Measurements from ENCODE around the gene TIMM22. TPM values are rescaled to one million over a fixed set of nuclear protein-coding genes. Genes with fewer than 3 reads are reported as not detected.
A peak's percentile ranks its signal among the peaks of the same experiment; 100 is the strongest.
"Not testable (repeated sequence)": the region's sequence is repeated elsewhere in the genome, so short reads cannot be mapped to it uniquely, and the experiment has no call there.

The TIMM22 gene
- total and polyA plus RNA-seq, 5 donors = 13.9 to 16.1 (median 14.2) TPM

DNA sequence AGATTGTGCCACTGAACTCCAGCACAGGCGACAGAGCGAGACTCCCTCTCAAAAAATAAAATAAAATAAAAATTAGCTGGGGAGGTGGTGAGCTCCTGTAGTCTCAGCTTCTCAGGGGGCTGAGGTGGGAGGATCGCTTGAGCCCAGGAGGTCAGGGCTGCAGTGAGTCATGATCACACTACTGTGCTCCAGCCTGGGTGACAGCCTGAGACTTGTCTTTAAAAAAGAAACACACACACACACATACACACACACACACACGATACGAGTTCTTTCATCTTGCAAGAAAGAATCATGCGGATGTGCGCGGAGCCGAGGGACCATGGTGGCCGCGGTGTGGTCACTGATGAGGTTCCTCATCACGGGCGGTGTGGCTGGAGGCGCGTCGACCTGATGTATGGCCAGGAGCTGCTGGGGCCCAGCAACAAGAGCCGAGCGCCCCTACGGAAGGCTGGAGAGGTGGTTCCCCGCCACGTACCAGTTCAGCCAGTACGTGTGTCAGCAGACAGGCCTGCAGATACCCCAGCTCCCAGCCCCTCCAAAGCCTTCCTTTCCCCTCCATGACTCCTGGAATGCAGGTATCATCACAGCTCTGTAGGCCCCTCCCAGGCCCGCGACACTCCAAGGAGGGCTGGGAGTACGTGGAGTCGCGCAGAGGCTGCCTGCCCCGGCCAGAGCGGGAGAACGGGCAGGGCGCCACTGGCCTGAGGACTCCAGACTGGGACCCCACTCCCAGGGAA lies 38.0 kb upstream of the TIMM22 start:
- intact Hi-C loops (cut with DNase I) = no loop called here
- no peak overlapping the region for H3K4me3 ChIP-seq (ENCODE audit: low read length)
- no peaks in the 10 kb centered on the region for H3K9me3 ChIP-seq (ENCODE audit: control insufficient read depth, low read length)
- ATAC-seq = peak; percentile 13 to 38
- H3K27ac ChIP-seq (ENCODE audit: low read length) = no peak overlapping the region
- H3K27me3 ChIP-seq (ENCODE audit: control insufficient read depth, insufficient read depth) = no peaks in the 10 kb centered on the region
- no peaks in the 10 kb centered on the region for H3K4me1 ChIP-seq (ENCODE audit: control insufficient read depth, insufficient read depth, low read length)
- WGBS = 91% methylated on average over 31 of the region's 31 CpGs
- peak in 1 of 3 donors; percentile 36 for DNase-seq

GRCh38 chr17:962166-962565 lies 34.8 kb upstream of the TIMM22 start:
- ATAC-seq = no peak
- Histone ChIP-seq H3K9me3 (ENCODE audit: control insufficient read depth, low read length) (no peaks in the 10 kb centered on the region), H3K27ac (ENCODE audit: low read length) (no peak overlapping the region), H3K4me3 (ENCODE audit: low read length) (no peak overlapping the region), H3K27me3 (ENCODE audit: control insufficient read depth, insufficient read depth) (no peaks in the 10 kb centered on the region), H3K4me1 (ENCODE audit: control insufficient read depth, insufficient read depth, low read length) (no peaks in the 10 kb centered on the region)
- DNase-seq = peak in 1 of 3 donors; percentile 11
- intact Hi-C loops (cut with DNase I) = no loop called here
- WGBS = 87% methylated on average over 8 of the region's 8 CpGs

- peak in 1 of 3 donors; percentile 38 for DNase-seq
- no peaks in the 10 kb centered on the region for H3K27me3 ChIP-seq (ENCODE audit: control insufficient read depth, insufficient read depth)
- intact Hi-C loops (cut with DNase I) = no loop called here
- no peak overlapping the region for H3K27ac ChIP-seq (ENCODE audit: low read length)
- WGBS = 76% methylated on average over 11 of the region's 11 CpGs
- no peaks in the 10 kb centered on the region for H3K4me1 ChIP-seq (ENCODE audit: control insufficient read depth, insufficient read depth, low read length)
- ATAC-seq = no peak
- H3K4me3 ChIP-seq (ENCODE audit: low read length) = no peak overlapping the region
- no peaks in the 10 kb centered on the region for H3K9me3 ChIP-seq (ENCODE audit: control insufficient read depth, low read length)
Measured at GRCh38 chr17:962670-963069, 34.3 kb upstream of the TIMM22 start.

- no peaks in the 10 kb centered on the region for H3K4me1 ChIP-seq (ENCODE audit: control insufficient read depth, insufficient read depth, low read length)
- ATAC-seq (peak in 1 of 2 donors; percentile 56), DNase-seq (peak in 1 of 3 donors; percentile 6)
- no peak overlapping the region for H3K27ac ChIP-seq (ENCODE audit: low read length)
- 59% methylated on average over 14 of the region's 14 CpGs for WGBS
- intact Hi-C loops (cut with DNase I) = no loop called here
- H3K9me3 ChIP-seq (ENCODE audit: control insufficient read depth, low read length) = no peaks in the 10 kb centered on the region
- no peak overlapping the region for H3K4me3 ChIP-seq (ENCODE audit: low read length)
- H3K27me3 ChIP-seq (ENCODE audit: control insufficient read depth, insufficient read depth) = no peaks in the 10 kb centered on the region
Measured at GRCh38 chr17:964876-965275, 32.1 kb upstream of the TIMM22 start.

- intact Hi-C loops (cut with DNase I) = no loop called here
- no peak overlapping the region for H3K27ac ChIP-seq (ENCODE audit: low read length)
Measured at GRCh38 chr17:965311-965989, 31.5 kb upstream of the TIMM22 start.

DNA sequence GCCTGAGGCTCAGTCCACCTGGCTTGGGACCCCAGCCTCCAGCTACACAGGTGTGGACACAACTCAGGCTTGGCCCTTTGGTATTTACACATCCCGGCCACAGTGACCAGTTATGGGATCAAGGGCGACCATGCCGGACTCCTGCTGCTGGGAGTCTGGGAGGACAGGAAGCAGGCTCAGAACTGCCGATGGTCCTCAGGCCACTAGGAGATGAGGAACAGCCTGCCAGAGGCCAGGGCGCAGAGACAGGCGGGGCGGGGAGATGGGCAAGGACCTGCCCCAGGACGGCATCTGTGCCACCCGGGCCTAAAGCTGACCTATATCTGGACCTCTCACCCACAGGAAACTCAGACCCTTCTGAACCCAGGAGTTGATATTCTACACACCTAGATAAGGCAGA lies 29.8 kb upstream of the TIMM22 start:
- intact Hi-C loops (cut with DNase I) = no loop called here
- Histone ChIP-seq H3K4me3 (ENCODE audit: low read length) (no peak overlapping the region), H3K27ac (ENCODE audit: low read length) (no peak overlapping the region), H3K4me1 (ENCODE audit: control insufficient read depth, insufficient read depth, low read length) (no peaks in the 10 kb centered on the region), H3K9me3 (ENCODE audit: control insufficient read depth, low read length) (no peaks in the 10 kb centered on the region), H3K27me3 (ENCODE audit: control insufficient read depth, insufficient read depth) (no peaks in the 10 kb centered on the region)
- DNase-seq (peak in 1 of 3 donors; percentile 26), ATAC-seq (peak; percentile 10 to 30)
- WGBS = 94% methylated on average over 9 of the region's 9 CpGs

More at GRCh38 chr17:965311-965989, 31.5 kb upstream of the TIMM22 start:
- Histone ChIP-seq H3K4me3 (ENCODE audit: low read length) (no peak overlapping the region), H3K9me3 (ENCODE audit: control insufficient read depth, low read length) (no peaks in the 10 kb centered on the region), H3K27me3 (ENCODE audit: control insufficient read depth, insufficient read depth) (no peaks in the 10 kb centered on the region), H3K4me1 (ENCODE audit: control insufficient read depth, insufficient read depth, low read length) (no peaks in the 10 kb centered on the region)
- ATAC-seq = no peak
- 72% methylated on average over 12 of the region's 12 CpGs for WGBS
- DNase-seq = peak in 1 of 3 donors; percentile 11

- Histone ChIP-seq H3K27ac (ENCODE audit: low read length) (no peak overlapping the region), H3K9me3 (ENCODE audit: control insufficient read depth, low read length) (no peaks in the 10 kb centered on the region), H3K4me3 (ENCODE audit: low read length) (no peak overlapping the region), H3K27me3 (ENCODE audit: control insufficient read depth, insufficient read depth) (no peaks in the 10 kb centered on the region), H3K4me1 (ENCODE audit: control insufficient read depth, insufficient read depth, low read length) (no peaks in the 10 kb centered on the region)
- intact Hi-C loops (cut with DNase I) = no loop called here
- peak in 1 of 3 donors; percentile 3 for DNase-seq
- no peak for ATAC-seq
- 92% methylated on average over 24 of the region's 24 CpGs for WGBS
Measured at GRCh38 chr17:968812-969730, 27.9 kb upstream of the TIMM22 start.

GRCh38 chr17:969811-970355 lies 27.0 kb upstream of the TIMM22 start:
- H3K4me1 ChIP-seq (ENCODE audit: control insufficient read depth, insufficient read depth, low read length) = no peaks in the 10 kb centered on the region
- DNase-seq = no peak
- ATAC-seq = no peak
- no peaks in the 10 kb centered on the region for H3K27me3 ChIP-seq (ENCODE audit: control insufficient read depth, insufficient read depth)
- intact Hi-C loops (cut with DNase I) = no loop called here
- H3K9me3 ChIP-seq (ENCODE audit: control insufficient read depth, low read length) = no peaks in the 10 kb centered on the region
- H3K4me3 ChIP-seq (ENCODE audit: low read length) = no peak overlapping the region
- H3K27ac ChIP-seq (ENCODE audit: low read length) = no peak overlapping the region
- WGBS = 74% methylated on average over 18 of the region's 18 CpGs

DNA sequence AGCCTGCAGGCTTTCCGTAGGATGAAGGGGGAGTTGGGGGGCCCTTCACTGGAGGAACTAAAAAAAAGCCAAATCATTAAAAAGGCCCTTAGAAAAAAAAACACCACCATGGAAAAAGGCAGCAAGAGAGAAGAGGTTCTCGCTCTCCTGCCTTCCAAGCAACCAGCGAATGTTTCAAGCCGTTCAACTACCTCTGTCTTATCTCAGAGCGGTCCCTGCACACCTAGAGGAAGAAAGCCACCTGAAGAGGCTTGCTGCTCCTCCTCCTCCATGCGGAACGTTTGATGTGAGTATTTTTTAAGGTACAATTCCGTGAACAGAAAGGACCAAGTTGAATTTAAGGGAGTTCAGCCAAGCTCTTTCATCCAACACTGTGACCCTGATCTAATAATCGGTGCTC lies 26.6 kb upstream of the TIMM22 start:
- H3K27ac ChIP-seq (ENCODE audit: low read length) = no peak overlapping the region
- no peaks in the 10 kb centered on the region for H3K4me1 ChIP-seq (ENCODE audit: control insufficient read depth, insufficient read depth, low read length)
- WGBS = 88% methylated on average over 9 of the region's 9 CpGs
- intact Hi-C loops (cut with DNase I) = no loop called here
- ATAC-seq (no peak), DNase-seq (no peak)
- H3K4me3 ChIP-seq (ENCODE audit: low read length) = no peak overlapping the region
- no peaks in the 10 kb centered on the region for H3K27me3 ChIP-seq (ENCODE audit: control insufficient read depth, insufficient read depth)
- no peaks in the 10 kb centered on the region for H3K9me3 ChIP-seq (ENCODE audit: control insufficient read depth, low read length)

- H3K4me1 ChIP-seq (ENCODE audit: control insufficient read depth, insufficient read depth, low read length); intact Hi-C loops (cut with DNase I); H3K4me3 ChIP-seq (ENCODE audit: low read length); ATAC-seq; DNase-seq; H3K27me3 ChIP-seq (ENCODE audit: control insufficient read depth, insufficient read depth); H3K9me3 ChIP-seq (ENCODE audit: control insufficient read depth, low read length); H3K27ac ChIP-seq (ENCODE audit: low read length): not testable (repeated sequence)
- WGBS = 93% methylated on average over 14 of the region's 14 CpGs
Measured at GRCh38 chr17:971861-972260, 25.1 kb upstream of the TIMM22 start.

Data from right cardiac atrium (tissue), 5 donors.